ENCODE measurements around the gene CST7.
"Not testable (repeated sequence)": the region's sequence is repeated elsewhere in the genome, so short reads cannot be mapped to it uniquely, and the experiment has no call there.

The CST7 gene

GRCh38 chr20:24914388-24915241 is 34.5 kb upstream of the CST7 start:
- H3K4me1 ChIP-seq (ENCODE audit: control insufficient read depth in 1 of 2, insufficient read depth in 2 of 2, low read length in 2 of 2) = peaks cover 3 to 4% of the 10 kb centered on the region in 2 donors
- no peak overlapping the region for H3K9ac ChIP-seq (ENCODE audit: low read depth in 1 of 2, low read length in 2 of 2)
- no peaks in the 10 kb centered on the region for H3K27me3 ChIP-seq (ENCODE audit: control insufficient read depth in 1 of 2, insufficient read depth in 2 of 2, low read length in 2 of 2)
- no peak overlapping the region for H3K27ac ChIP-seq (ENCODE audit: low read depth, low read length)
- H3K4me3 ChIP-seq (ENCODE audit: low read depth in 1 of 2, low read length in 2 of 2) = no peak overlapping the region
- no peaks in the 10 kb centered on the region for H3K9me3 ChIP-seq (ENCODE audit: control insufficient read depth in 1 of 2, low read length in 2 of 2)
- H3K36me3 ChIP-seq (ENCODE audit: control insufficient read depth in 1 of 2, insufficient read depth in 2 of 2, low read length in 2 of 2) = no peaks in the 10 kb centered on the region

DNA sequence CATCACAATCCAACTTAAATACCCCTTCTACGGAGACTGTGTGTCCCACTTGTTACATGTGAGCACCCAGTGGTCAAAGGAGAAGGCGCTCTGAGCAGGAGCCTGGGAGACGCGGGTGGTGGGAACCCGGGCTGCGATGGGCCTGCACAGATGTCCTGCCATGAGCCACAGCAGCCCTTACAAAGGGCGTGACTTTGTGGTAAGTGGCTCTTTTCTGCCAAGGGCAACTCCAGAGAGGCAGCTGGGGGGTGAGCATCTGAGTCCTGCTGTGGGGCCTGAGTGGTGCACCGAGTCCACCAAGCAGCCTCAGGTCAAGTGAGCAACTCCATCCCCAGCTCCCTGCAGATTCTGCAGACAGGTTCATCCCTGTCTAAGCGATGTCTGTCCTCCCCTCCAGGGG is 33.6 kb upstream of the CST7 start:
- no peak overlapping the region for H3K9ac ChIP-seq (ENCODE audit: low read depth in 1 of 2, low read length in 2 of 2)
- H3K27ac ChIP-seq (ENCODE audit: low read depth, low read length) = no peak overlapping the region
- no peak overlapping the region for H3K4me3 ChIP-seq (ENCODE audit: low read depth in 1 of 2, low read length in 2 of 2)
- no peaks in the 10 kb centered on the region for H3K36me3 ChIP-seq (ENCODE audit: control insufficient read depth in 1 of 2, insufficient read depth in 2 of 2, low read length in 2 of 2)
- no peaks in the 10 kb centered on the region for H3K9me3 ChIP-seq (ENCODE audit: control insufficient read depth in 1 of 2, low read length in 2 of 2)
- no peaks in the 10 kb centered on the region for H3K27me3 ChIP-seq (ENCODE audit: control insufficient read depth in 1 of 2, insufficient read depth in 2 of 2, low read length in 2 of 2)
- peaks cover 3 to 4% of the 10 kb centered on the region in 2 donors for H3K4me1 ChIP-seq (ENCODE audit: control insufficient read depth in 1 of 2, insufficient read depth in 2 of 2, low read length in 2 of 2)

DNA sequence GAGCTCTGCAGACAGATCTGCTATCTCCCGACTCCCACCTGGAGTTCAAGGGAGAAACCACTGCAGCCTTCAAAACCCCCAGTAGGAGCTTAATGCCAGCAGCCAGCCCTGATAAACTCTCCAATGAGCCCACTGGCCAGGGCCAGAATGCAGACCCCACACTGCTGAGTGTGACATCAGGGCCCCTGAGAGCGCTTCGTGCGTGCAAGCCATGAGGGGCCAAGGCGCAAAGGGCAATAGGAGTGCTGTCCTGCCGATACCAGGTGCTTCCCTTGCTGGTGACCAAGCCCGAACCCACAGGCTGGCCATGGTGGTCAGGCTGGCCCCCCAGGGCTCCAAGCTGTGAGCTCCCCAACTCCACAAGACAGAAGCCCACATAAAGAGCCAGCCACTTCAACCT is 33.2 kb upstream of the CST7 start:
- H3K27me3 ChIP-seq (ENCODE audit: control insufficient read depth in 1 of 2, insufficient read depth in 2 of 2, low read length in 2 of 2) = no peaks in the 10 kb centered on the region
- no peaks in the 10 kb centered on the region for H3K9me3 ChIP-seq (ENCODE audit: control insufficient read depth in 1 of 2, low read length in 2 of 2)
- peaks cover 3 to 4% of the 10 kb centered on the region in 2 donors for H3K4me1 ChIP-seq (ENCODE audit: control insufficient read depth in 1 of 2, insufficient read depth in 2 of 2, low read length in 2 of 2)
- H3K9ac ChIP-seq (ENCODE audit: low read depth in 1 of 2, low read length in 2 of 2) = no peak overlapping the region
- H3K4me3 ChIP-seq (ENCODE audit: low read depth in 1 of 2, low read length in 2 of 2) = no peak overlapping the region
- H3K36me3 ChIP-seq (ENCODE audit: control insufficient read depth in 1 of 2, insufficient read depth in 2 of 2, low read length in 2 of 2) = no peaks in the 10 kb centered on the region
- no peak overlapping the region for H3K27ac ChIP-seq (ENCODE audit: low read depth, low read length)

DNA sequence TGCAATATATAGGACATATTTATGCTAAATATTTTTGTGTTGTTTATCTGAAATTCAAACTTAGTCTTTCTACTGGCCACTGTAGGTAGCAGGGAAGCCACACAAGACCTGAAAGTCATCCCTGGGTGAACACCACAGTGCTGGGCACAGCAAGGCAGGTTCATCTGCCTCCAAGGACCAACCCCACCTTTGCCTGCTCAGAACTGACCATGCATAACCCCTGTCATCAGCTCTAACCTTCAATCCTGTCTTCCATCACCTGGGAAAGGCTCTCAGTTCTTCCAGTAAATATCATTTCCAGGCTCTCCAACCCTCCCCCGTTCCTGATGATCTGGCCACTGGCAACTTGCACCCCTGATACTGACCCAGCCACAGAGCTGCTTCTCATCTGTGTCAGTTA is 32.7 kb upstream of the CST7 start:
- no peak overlapping the region for H3K9ac ChIP-seq (ENCODE audit: low read depth in 1 of 2, low read length in 2 of 2)
- peaks cover 3 to 4% of the 10 kb centered on the region in 2 donors for H3K4me1 ChIP-seq (ENCODE audit: control insufficient read depth in 1 of 2, insufficient read depth in 2 of 2, low read length in 2 of 2)
- H3K36me3 ChIP-seq (ENCODE audit: control insufficient read depth in 1 of 2, insufficient read depth in 2 of 2, low read length in 2 of 2) = no peaks in the 10 kb centered on the region
- H3K27ac ChIP-seq (ENCODE audit: low read depth, low read length) = no peak overlapping the region
- H3K27me3 ChIP-seq (ENCODE audit: control insufficient read depth in 1 of 2, insufficient read depth in 2 of 2, low read length in 2 of 2) = no peaks in the 10 kb centered on the region
- no peaks in the 10 kb centered on the region for H3K9me3 ChIP-seq (ENCODE audit: control insufficient read depth in 1 of 2, low read length in 2 of 2)
- H3K4me3 ChIP-seq (ENCODE audit: low read depth in 1 of 2, low read length in 2 of 2) = no peak overlapping the region

DNA sequence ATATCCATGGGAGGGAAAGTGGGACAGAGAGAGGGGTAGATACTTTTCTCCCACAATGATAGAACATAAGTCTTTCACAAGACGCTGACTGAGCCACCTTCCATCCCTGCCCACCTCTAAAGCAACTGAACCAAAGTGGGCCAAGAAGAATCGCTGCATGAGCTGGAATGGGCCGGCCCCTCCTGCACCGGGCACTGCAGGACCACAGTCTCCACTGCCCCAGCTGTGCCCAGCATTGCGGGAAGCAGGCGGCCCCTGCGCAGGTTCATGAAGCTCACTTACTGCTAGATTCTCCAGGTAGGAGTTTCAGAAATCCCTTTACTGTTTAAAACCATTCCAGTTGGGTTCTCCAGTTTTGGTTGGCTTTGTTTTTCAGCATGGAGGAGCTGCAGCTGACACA is 32.0 kb upstream of the CST7 start:
- Histone ChIP-seq H3K9me3 (ENCODE audit: control insufficient read depth in 1 of 2, low read length in 2 of 2) (no peaks in the 10 kb centered on the region), H3K4me1 (ENCODE audit: control insufficient read depth in 1 of 2, insufficient read depth in 2 of 2, low read length in 2 of 2) (peaks cover 3 to 4% of the 10 kb centered on the region in 2 donors), H3K27me3 (ENCODE audit: control insufficient read depth in 1 of 2, insufficient read depth in 2 of 2, low read length in 2 of 2) (no peaks in the 10 kb centered on the region), H3K27ac (ENCODE audit: low read depth, low read length) (no peak overlapping the region), H3K4me3 (ENCODE audit: low read depth in 1 of 2, low read length in 2 of 2) (no peak overlapping the region), H3K36me3 (ENCODE audit: control insufficient read depth in 1 of 2, insufficient read depth in 2 of 2, low read length in 2 of 2) (no peaks in the 10 kb centered on the region), H3K9ac (ENCODE audit: low read depth in 1 of 2, low read length in 2 of 2) (no peak overlapping the region)

DNA sequence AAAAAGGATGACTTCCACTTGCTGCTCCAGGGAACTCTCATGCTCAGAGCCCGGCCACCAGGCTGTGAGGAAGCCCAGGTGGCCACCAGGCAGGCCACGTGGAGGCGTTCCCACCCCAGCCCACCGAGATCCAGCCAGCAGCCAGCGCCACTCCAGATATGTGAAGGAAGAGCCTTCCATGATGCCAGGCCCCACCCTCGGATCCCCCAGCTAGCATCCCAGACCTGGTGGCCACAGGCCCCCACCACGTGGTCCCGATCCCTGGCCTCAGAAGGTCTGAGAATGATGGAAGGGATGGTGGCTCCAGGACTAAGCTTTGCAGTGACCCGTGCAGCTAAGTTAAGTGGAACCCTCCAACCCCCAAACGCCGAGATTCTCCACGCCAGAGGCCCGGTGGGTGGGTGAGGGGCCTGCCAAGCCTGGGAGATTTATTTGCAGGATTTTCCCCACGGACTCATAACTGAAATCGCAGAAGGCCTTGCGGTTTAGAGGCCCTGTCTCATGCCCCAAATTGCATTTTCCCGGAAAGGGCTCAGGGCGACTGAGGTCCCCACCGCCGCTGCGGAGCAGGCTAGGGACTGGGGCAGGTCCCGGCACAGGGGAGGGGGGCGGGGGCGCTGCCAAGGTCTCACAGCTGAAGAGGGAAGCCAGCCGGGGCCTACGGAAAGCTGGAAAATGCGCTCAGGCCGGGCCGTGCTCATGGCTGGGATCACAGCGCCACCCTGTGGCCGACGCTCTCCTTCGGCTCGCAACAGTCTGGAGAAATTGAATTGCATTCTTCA is 31.1 kb upstream of the CST7 start:
- Histone ChIP-seq H3K4me3 (ENCODE audit: low read depth in 1 of 2, low read length in 2 of 2) (no peak overlapping the region), H3K9me3 (ENCODE audit: control insufficient read depth in 1 of 2, low read length in 2 of 2) (no peaks in the 10 kb centered on the region), H3K27ac (ENCODE audit: low read depth, low read length) (no peak overlapping the region), H3K9ac (ENCODE audit: low read depth in 1 of 2, low read length in 2 of 2) (no peak overlapping the region), H3K36me3 (ENCODE audit: control insufficient read depth in 1 of 2, insufficient read depth in 2 of 2, low read length in 2 of 2) (no peaks in the 10 kb centered on the region), H3K27me3 (ENCODE audit: control insufficient read depth in 1 of 2, insufficient read depth in 2 of 2, low read length in 2 of 2) (no peaks in the 10 kb centered on the region), H3K4me1 (ENCODE audit: control insufficient read depth in 1 of 2, insufficient read depth in 2 of 2, low read length in 2 of 2) (peaks cover 3 to 4% of the 10 kb centered on the region in 2 donors)

DNA sequence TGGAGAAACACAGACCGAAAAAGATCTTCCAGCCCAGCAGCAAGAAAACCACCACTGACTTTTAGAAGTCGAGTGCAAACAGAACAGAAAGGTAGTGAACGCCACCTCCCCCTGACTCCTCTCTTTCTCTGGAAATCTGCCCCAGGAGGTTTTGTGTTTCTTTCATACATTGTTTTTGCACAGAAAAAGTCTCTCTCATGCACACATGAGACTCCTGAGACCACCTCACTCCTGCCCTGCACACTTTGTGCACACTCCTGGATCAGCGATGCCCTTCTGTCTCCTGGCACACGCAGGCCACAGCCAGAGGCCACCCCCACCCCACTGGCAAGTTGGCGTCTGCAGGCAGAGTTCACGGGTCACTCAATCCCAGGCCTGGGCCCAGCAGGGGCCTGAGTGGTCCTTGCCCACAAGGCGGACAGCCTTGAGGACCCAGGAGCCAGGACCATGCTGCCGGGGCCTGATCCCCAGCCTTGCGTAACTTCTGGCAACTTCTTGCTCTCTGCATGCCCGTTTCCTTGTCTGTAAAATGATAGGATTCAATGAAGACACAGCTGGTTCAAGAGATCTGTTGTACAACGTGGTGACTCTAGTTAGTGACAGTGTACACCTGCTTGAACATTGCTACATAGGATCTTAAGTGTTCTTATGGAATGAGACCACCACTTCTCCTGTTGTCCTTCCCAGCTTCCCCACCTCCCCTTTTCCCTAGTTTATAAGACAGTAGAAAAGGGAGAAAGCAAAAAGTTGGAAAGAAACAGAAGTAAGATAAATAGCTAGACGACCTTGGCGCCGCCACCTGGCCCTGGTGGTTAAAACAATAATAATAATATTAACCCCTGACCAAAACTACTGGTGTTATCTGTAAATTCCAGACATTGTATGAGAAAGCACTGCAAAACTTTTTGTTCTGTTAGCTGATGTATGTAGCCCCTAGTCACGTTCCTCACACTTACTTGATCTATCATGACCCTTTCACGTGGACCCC is 30.2 kb upstream of the CST7 start:
- no peaks in the 10 kb centered on the region for H3K36me3 ChIP-seq (ENCODE audit: control insufficient read depth in 1 of 2, insufficient read depth in 2 of 2, low read length in 2 of 2)

DNA sequence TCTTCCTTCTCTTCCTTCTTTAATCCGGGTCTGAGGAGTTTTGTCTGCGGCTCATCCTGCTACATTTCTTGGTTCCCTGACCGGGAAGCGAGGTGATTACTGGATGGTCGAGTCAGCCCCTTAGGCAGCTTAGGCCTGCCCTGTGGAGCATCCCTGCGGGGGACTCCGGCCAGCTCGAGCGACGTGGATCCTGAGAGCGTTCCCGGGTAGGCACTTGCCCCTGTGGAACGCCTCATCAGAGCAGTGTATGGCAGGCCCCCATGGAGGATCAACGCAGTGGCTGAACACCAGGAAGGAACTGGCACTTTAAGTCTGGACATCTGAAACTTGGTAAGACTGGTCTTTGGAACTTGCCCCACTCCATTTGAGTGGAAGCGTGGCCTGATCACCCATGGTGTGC is 29.4 kb upstream of the CST7 start:
- H3K9me3 ChIP-seq (ENCODE audit: control insufficient read depth in 1 of 2, low read length in 2 of 2); H3K4me3 ChIP-seq (ENCODE audit: low read depth in 1 of 2, low read length in 2 of 2); H3K9ac ChIP-seq (ENCODE audit: low read depth in 1 of 2, low read length in 2 of 2); H3K4me1 ChIP-seq (ENCODE audit: control insufficient read depth in 1 of 2, insufficient read depth in 2 of 2, low read length in 2 of 2); H3K27me3 ChIP-seq (ENCODE audit: control insufficient read depth in 1 of 2, insufficient read depth in 2 of 2, low read length in 2 of 2); H3K36me3 ChIP-seq (ENCODE audit: control insufficient read depth in 1 of 2, insufficient read depth in 2 of 2, low read length in 2 of 2); H3K27ac ChIP-seq (ENCODE audit: low read depth, low read length): not testable (repeated sequence)

More for the DNA sequence above, 30.2 kb upstream of the CST7 start:
- no peak overlapping the region for H3K4me3 ChIP-seq (ENCODE audit: low read depth in 1 of 2, low read length in 2 of 2)
- no peaks in the 10 kb centered on the region for H3K27me3 ChIP-seq (ENCODE audit: control insufficient read depth in 1 of 2, insufficient read depth in 2 of 2, low read length in 2 of 2)
- H3K9ac ChIP-seq (ENCODE audit: low read depth in 1 of 2, low read length in 2 of 2) = no peak overlapping the region
- no peak overlapping the region for H3K27ac ChIP-seq (ENCODE audit: low read depth, low read length)
- peaks cover 3 to 4% of the 10 kb centered on the region in 2 donors for H3K4me1 ChIP-seq (ENCODE audit: control insufficient read depth in 1 of 2, insufficient read depth in 2 of 2, low read length in 2 of 2)
- no peaks in the 10 kb centered on the region for H3K9me3 ChIP-seq (ENCODE audit: control insufficient read depth in 1 of 2, low read length in 2 of 2)

- not testable (repeated sequence) for H3K4me3 ChIP-seq (ENCODE audit: low read depth in 1 of 2, low read length in 2 of 2); H3K4me1 ChIP-seq (ENCODE audit: control insufficient read depth in 1 of 2, insufficient read depth in 2 of 2, low read length in 2 of 2); H3K9me3 ChIP-seq (ENCODE audit: control insufficient read depth in 1 of 2, low read length in 2 of 2); H3K9ac ChIP-seq (ENCODE audit: low read depth in 1 of 2, low read length in 2 of 2); H3K27me3 ChIP-seq (ENCODE audit: control insufficient read depth in 1 of 2, insufficient read depth in 2 of 2, low read length in 2 of 2); H3K27ac ChIP-seq (ENCODE audit: low read depth, low read length); H3K36me3 ChIP-seq (ENCODE audit: control insufficient read depth in 1 of 2, insufficient read depth in 2 of 2, low read length in 2 of 2)
Observed at GRCh38 chr20:24920706-24921105, 28.4 kb upstream of the CST7 start.

Data from duodenal mucosa (tissue), 2 donors.